T-cell (primary cell): ENCODE data around the gene EPN2. TPM values are rescaled to one million over a fixed set of nuclear protein-coding genes. Genes with fewer than 3 reads are reported as not detected.
A peak's percentile ranks its signal among the peaks of the same experiment; 100 is the strongest.

Experiments used
- ATAC-seq, 4 experiments: fragments of 200-7000 bp in 3 of 4; fragments of 150-1000 bp in 1 of 4; cut with Tn5 transposase; replicated peaks in 1 of 4; 1 replicate in 3 of 4; 2 replicates in 1 of 4; pipeline ENCODE4 v1.10.0; 2021; ENCODE audit warnings: moderate library complexity in 3 of 4, mild to moderate bottlenecking in 2 of 4, moderate number of reproducible peaks in 1 of 4
- CTCF ChIA-PET, 2 donors: fragments of 300-600 bp; sonication (Branson Sonifier 250); formaldehyde crosslinking; loops; one replicate each; lab custom pipeline; 2022; ENCODE audit warnings: antibody characterized with exemption in 2 of 2; lab: Charles Lee
- POLR2A ChIA-PET, 2 donors: fragments of 300-600 bp; sonication (Branson Sonifier 250); formaldehyde crosslinking; loops; one replicate each; lab custom pipeline; 2022; ENCODE audit warnings: antibody characterized with exemption in 2 of 2; lab: Charles Lee
- DNase-seq, 35 experiments: peaks; one replicate each; pipeline versions ENCODE4 v3.0.0 to v3.0.0-alpha.2; 2013 to 2023
- H3K27ac ChIP-seq: one replicate; pipeline ENCODE4 v1.5.1; 2013; ENCODE audit warnings: low read length
- H3K27me3 ChIP-seq, 2 experiments: replicated peaks in 1 of 2; 1 replicate in 1 of 2; 2 replicates in 1 of 2; pipeline versions ENCODE4 v1.6.1 to v1.7.0; 2013; ENCODE audit warnings: low read length in 1 of 2, mixed read lengths in 1 of 2; ENCODE audit not compliant: control insufficient read depth in 2 of 2, insufficient read depth in 2 of 2; ENCODE audit errors: extremely low read depth in 1 of 2
- H3K36me3 ChIP-seq, 2 donors: 1 replicate in 1 of 2; 2 replicates in 1 of 2; pipeline versions ENCODE4 v1.6.1 to v1.7.0; 2013; ENCODE audit warnings: low read length in 1 of 2; ENCODE audit not compliant: control insufficient read depth in 2 of 2, insufficient read depth in 1 of 2; ENCODE audit errors: extremely low read depth in 1 of 2
- H3K4me1 ChIP-seq, 2 experiments: 1 replicate in 1 of 2; 2 replicates in 1 of 2; pipeline versions ENCODE4 v1.6.1 to v1.7.0; 2013; ENCODE audit warnings: low read length in 2 of 2, mixed read lengths in 1 of 2; ENCODE audit not compliant: insufficient read depth in 2 of 2, control insufficient read depth in 1 of 2; ENCODE audit errors: extremely low read depth in 1 of 2
- H3K4me3 ChIP-seq, 2 donors: 1 replicate in 1 of 2; 2 replicates in 1 of 2; pipeline versions ENCODE4 v1.5.1 to v1.7.0; 2013; ENCODE audit warnings: mild to moderate bottlenecking in 2 of 2, low read length in 1 of 2, moderate library complexity in 1 of 2; ENCODE audit not compliant: control insufficient read depth in 1 of 2; ENCODE audit errors: extremely low read depth in 1 of 2
- H3K9me3 ChIP-seq: 2 replicates; pipeline ENCODE4 v1.7.0; 2013
- H3K27ac Mint-ChIP-seq, 2 donors: one replicate each; pipeline ENCODE4 v1.8.0; 2020 to 2021; ENCODE audit warnings: mild to moderate bottlenecking in 2 of 2, mixed read lengths in 2 of 2
- H3K27me3 Mint-ChIP-seq, 2 donors: one replicate each; pipeline ENCODE4 v1.8.0; 2021 to 2022; ENCODE audit warnings: mixed read lengths in 2 of 2
- H3K36me3 Mint-ChIP-seq: one replicate; pipeline ENCODE4 v1.8.0; 2021; ENCODE audit warnings: mixed read lengths
- H3K4me1 Mint-ChIP-seq, 3 donors: one replicate each; pipeline ENCODE4 v1.8.0; 2020 to 2022; ENCODE audit warnings: mixed read lengths in 3 of 3, mild to moderate bottlenecking in 1 of 3
- H3K4me3 Mint-ChIP-seq, 3 donors: one replicate each; pipeline ENCODE4 v1.8.0; 2020 to 2022; ENCODE audit warnings: mild to moderate bottlenecking in 3 of 3, mixed read lengths in 3 of 3, moderate library complexity in 3 of 3
- H3K9me3 Mint-ChIP-seq, 3 donors: one replicate each; pipeline ENCODE4 v1.8.0; 2020 to 2022; ENCODE audit warnings: mixed read lengths in 3 of 3
- WGBS: methylation state at CpG from one replicate; pipeline ENCODE4 v1.1.5; 2013; ENCODE audit warnings: missing lambda C conversion rate; ENCODE audit not compliant: insufficient coverage; 5-methylcytosine and 5-hydroxymethylcytosine counted together
- total RNA-seq, 35 experiments: library from RNA in 6 of 35; stranded (reverse) in 6 of 35; fragments of 120-200 nt in 1 of 35; gene quantifications; one replicate each; pipeline versions ENCODE4 v1.2.1 to v1.2.4 and lab custom pipeline; 2013 to 2026

Gene EPN2
- total RNA-seq, 5 donors from 2014 or later (not counting 1 experiment from before 2014, with no cell fraction given) = 5.5 to 9.8 (median 8.4) TPM

GRCh38 chr17:19365499-19365817, 128.3 kb downstream of the EPN2 start:
- Histone ChIP-seq H3K4me3 (no peak overlapping the region), H3K27me3 (peaks cover 0 to 15% of the 10 kb centered on the region in 2 experiments), H3K27ac (no peak overlapping the region), H3K9me3 (no peaks in the 10 kb centered on the region), H3K4me1 (peaks cover 8 to 30% of the 10 kb centered on the region in 2 experiments), H3K36me3 (no peaks in the 10 kb centered on the region)
- POLR2A ChIA-PET = interaction anchor here (0.6 to 0.7 kb wide), 2 partner anchors 12 kb away, joined by 3 to 6 read pairs; no protein-coding TSS in a partner anchor
- CTCF ChIA-PET = interaction anchor here (0.5 to 2.1 kb wide), 9 partner anchors 9 to 509 kb away, joined by 3 to 11 read pairs (median 3); no protein-coding TSS in a partner anchor
- no peak for DNase-seq
- no peaks in the 10 kb centered on the region for H3K36me3 Mint-ChIP-seq
- no peaks in the 10 kb centered on the region for H3K9me3 Mint-ChIP-seq
- no peak for ATAC-seq
- peaks cover 17 to 33% (median 23%) of the 10 kb centered on the region in 3 donors for H3K4me1 Mint-ChIP-seq
- H3K27ac Mint-ChIP-seq = no peak overlapping the region
- H3K4me3 Mint-ChIP-seq = no peak overlapping the region
- WGBS = 83% methylated on average over 1 of the region's 4 CpGs
- peaks cover 0 to 4% of the 10 kb centered on the region in 2 donors for H3K27me3 Mint-ChIP-seq

DNA sequence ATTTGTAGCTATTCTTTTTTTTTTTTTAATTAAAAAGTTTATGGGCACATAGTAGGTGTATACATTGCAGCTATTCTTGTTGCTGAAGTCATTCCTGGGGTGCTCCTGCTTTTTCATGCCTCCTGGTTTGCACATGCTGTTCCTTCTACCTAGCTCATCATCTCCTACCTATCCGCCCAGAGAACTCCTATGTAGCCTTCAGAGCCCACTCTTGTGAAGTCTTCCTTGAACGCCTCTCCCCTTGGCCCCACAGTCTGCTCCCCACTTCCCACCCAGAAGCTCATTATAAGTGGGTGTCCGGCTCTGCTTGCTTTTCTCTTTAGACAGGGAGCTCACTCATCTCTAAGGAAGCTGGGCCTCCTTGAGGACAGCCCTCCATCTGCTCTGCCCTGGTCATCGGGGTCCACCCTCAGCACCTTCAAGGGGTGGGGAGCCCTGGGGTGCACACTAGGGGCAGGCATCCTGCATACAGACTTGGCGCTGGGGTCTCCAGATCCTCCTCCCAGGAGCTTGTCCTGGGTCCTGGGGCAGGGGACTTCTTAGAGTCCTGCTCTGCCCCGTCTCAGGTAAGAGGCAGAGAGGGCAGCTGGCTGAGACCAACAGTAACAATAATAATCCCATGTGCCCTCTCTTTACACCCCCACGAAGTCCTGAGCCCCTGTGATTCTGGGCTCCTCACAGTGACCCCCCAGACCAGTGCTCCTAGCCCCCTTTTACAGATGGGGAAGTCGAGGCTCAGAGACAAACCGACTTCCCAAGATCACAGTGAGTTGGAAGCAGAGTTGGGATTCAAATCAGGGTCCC, 128.9 kb downstream of the EPN2 start:
- peaks cover 14 to 36% of the 10 kb centered on the region in 2 experiments for H3K4me1 ChIP-seq
- H3K4me1 Mint-ChIP-seq = peaks cover 23 to 39% (median 29%) of the 10 kb centered on the region in 3 donors
- WGBS = 84% methylated on average over 5 of the region's 9 CpGs

DNA sequence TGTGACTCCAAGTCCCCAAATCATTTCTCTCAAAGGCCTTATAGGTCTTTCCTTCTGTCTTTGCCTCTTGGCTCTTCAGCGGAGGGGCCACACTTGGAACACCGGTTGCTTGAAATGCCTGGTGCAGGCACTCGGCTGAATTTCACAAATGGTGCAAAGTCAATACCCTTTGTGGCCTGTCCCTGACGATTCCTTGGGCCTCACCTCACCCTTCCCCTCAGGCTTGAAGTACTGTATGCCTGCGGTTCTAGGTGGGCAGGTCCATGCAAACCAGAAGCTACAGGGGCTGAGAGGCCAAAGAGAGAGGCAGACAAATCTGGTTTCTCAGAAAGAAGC, 129.4 kb downstream of the EPN2 start:
- H3K27me3 ChIP-seq = peaks cover 0 to 9% of the 10 kb centered on the region in 2 experiments
- peaks cover 15 to 41% of the 10 kb centered on the region in 2 experiments for H3K4me1 ChIP-seq
- H3K27ac ChIP-seq = no peak overlapping the region
- ATAC-seq (no peak), DNase-seq (no peak)
- H3K9me3 ChIP-seq = no peaks in the 10 kb centered on the region
- peaks cover 26 to 42% (median 32%) of the 10 kb centered on the region in 3 donors for H3K4me1 Mint-ChIP-seq
- no peaks in the 10 kb centered on the region for H3K36me3 Mint-ChIP-seq
- POLR2A ChIA-PET = no interaction called here
- H3K27me3 Mint-ChIP-seq = peaks cover 0 to 4% of the 10 kb centered on the region in 2 donors
- H3K27ac Mint-ChIP-seq = no peak overlapping the region
- H3K4me3 ChIP-seq = no peak overlapping the region
- no peaks in the 10 kb centered on the region for H3K36me3 ChIP-seq
- no peak overlapping the region for H3K4me3 Mint-ChIP-seq
- CTCF ChIA-PET = interaction anchor here (1.1 to 1.3 kb wide), 3 partner anchors 11 to 246 kb away, joined by 3 to 9 read pairs (median 3); no protein-coding TSS in a partner anchor
- H3K9me3 Mint-ChIP-seq = no peaks in the 10 kb centered on the region
- WGBS = 79% methylated on average over 5 of the region's 5 CpGs

More for the DNA sequence above, 128.9 kb downstream of the EPN2 start:
- Histone ChIP-seq H3K36me3 (no peaks in the 10 kb centered on the region), H3K4me3 (no peak overlapping the region), H3K27ac (no peak overlapping the region), H3K9me3 (no peaks in the 10 kb centered on the region), H3K27me3 (peaks cover 0 to 12% of the 10 kb centered on the region in 2 experiments)
- no peaks in the 10 kb centered on the region for H3K36me3 Mint-ChIP-seq
- ATAC-seq (no peak), DNase-seq (no peak)
- CTCF ChIA-PET = interaction anchor here (0.5 to 2.1 kb wide), 10 partner anchors 9 to 493 kb away, joined by 3 to 11 read pairs (median 3); no protein-coding TSS in a partner anchor
- no peak overlapping the region for H3K27ac Mint-ChIP-seq
- POLR2A ChIA-PET = interaction anchor here in 1 of 2 donors (0.7 kb wide), 1 partner anchor 11 kb away, joined by 6 read pairs; no protein-coding TSS in a partner anchor
- no peak overlapping the region for H3K4me3 Mint-ChIP-seq
- no peaks in the 10 kb centered on the region for H3K9me3 Mint-ChIP-seq
- H3K27me3 Mint-ChIP-seq = peaks cover 0 to 4% of the 10 kb centered on the region in 2 donors

DNA sequence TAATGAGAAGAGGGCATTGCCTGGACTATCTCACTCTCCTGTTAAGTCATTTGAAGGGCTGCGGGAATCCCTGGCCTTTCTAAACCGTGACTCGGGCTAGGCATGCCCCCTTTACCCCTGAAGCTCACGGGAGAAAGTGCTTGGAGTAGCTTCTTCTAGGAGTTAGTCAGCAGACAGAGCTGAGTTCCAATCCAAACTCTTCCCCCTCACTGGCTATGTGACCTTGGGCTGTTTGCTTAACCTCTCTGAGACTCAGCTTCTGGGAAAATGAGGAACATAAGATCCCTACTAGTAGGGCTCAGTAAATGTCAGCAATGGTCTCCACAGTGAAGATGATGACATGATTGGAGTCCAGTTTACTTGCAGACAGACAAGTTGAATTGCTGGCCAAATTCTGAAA, 131.1 kb downstream of the EPN2 start:
- Mint-ChIP-seq H3K4me3 (no peak overlapping the region), H3K27me3 (peaks cover 0 to 4% of the 10 kb centered on the region in 2 donors), H3K27ac (peak overlapping the region; percentile 41 to 49), H3K9me3 (no peaks in the 10 kb centered on the region), H3K4me1 (peaks cover 35 to 46% (median 38%) of the 10 kb centered on the region in 3 donors), H3K36me3 (no peaks in the 10 kb centered on the region)
- 100% methylated on average over 2 of the region's 4 CpGs for WGBS
- no peak for DNase-seq
- H3K36me3 ChIP-seq = no peaks in the 10 kb centered on the region
- peaks cover 0 to 4% of the 10 kb centered on the region in 2 experiments for H3K27me3 ChIP-seq
- ChIA-PET POLR2A (no interaction called here), CTCF (no interaction called here)
- H3K27ac ChIP-seq = no peak overlapping the region
- ATAC-seq = no peak
- H3K4me3 ChIP-seq = no peak overlapping the region
- peaks cover 15 to 44% of the 10 kb centered on the region in 2 experiments for H3K4me1 ChIP-seq
- no peaks in the 10 kb centered on the region for H3K9me3 ChIP-seq

DNA sequence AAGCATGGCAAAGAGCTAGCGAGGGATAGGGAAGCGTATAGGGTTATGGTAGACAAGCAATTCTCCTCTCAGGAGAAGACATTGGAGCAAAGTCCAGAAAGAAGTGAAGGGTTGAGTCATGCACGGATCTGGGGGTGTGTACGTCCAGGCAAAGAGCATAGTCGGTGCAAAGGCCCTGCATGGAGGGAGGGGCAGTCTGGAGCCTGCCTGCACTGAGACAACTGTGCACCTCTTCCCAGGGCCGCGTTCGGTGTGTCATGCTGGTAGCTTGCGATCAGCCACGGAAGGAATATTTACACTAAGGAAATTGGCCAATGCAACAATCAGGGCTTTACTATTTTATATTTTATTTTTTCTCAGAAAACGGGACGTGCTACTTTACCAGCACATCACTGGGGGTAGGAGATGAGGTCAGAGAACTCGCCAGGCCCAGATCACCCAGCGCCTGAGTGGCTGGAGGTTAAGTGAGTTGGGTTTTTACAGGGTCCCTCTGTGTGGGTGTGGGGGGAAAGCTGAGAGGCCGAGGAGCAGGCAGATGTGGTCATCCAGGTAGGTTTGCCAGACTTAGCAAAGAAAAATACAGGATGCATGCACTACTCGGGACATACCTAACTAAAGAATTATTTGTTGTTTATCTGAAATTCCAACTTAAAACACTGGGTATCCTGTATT, 132.1 kb downstream of the EPN2 start:
- H3K9me3 ChIP-seq = no peaks in the 10 kb centered on the region
- peaks cover 35 to 46% (median 38%) of the 10 kb centered on the region in 3 donors for H3K4me1 Mint-ChIP-seq
- H3K27ac Mint-ChIP-seq = peak overlapping the region; percentile 17 to 88
- peak overlapping the region in 1 of 3 donors; percentile 72 for H3K4me3 Mint-ChIP-seq
- POLR2A ChIA-PET = no interaction called here
- H3K27me3 ChIP-seq = peaks cover 0 to 4% of the 10 kb centered on the region in 2 experiments
- no peak for DNase-seq
- H3K4me1 ChIP-seq = peaks cover 15 to 42% of the 10 kb centered on the region in 2 experiments
- 91% methylated on average over 8 of the region's 16 CpGs for WGBS
- ATAC-seq = no peak
- peak overlapping the region; percentile 81 for H3K27ac ChIP-seq
- no peak overlapping the region for H3K4me3 ChIP-seq
- H3K9me3 Mint-ChIP-seq = no peaks in the 10 kb centered on the region
- no peaks in the 10 kb centered on the region for H3K36me3 Mint-ChIP-seq
- peaks cover 0 to 4% of the 10 kb centered on the region in 2 donors for H3K27me3 Mint-ChIP-seq
- H3K36me3 ChIP-seq = no peaks in the 10 kb centered on the region
- CTCF ChIA-PET = interaction anchor here in 1 of 2 donors (0.7 to 1.3 kb wide), 2 partner anchors 75 to 78 kb away, joined by 3 read pairs; no protein-coding TSS in a partner anchor
